Stimulated activated naive B cell treated with anti-CD40 and anti-IgM and Interleukin-4, amounts not matched to agents 10 μg/mL and 1 μg/mL and 100 μg/mL, for 72 hours (primary cell): ENCODE measurements around the gene CFAP45.
"Not testable (repeated sequence)": the region's sequence is repeated elsewhere in the genome, so short reads cannot be mapped to it uniquely, and the experiment has no call there.

Source experiments
- ATAC-seq, 2 donors: fragments of 150-1000 bp; cut with Tn5 transposase; replicated peaks; 2 replicates each; pipeline ENCODE4 v1.10.0; 2021; ENCODE audit warnings: moderate library complexity in 1 of 2
- DNase-seq: peaks from one replicate; pipeline ENCODE4 v3.0.0; 2021
- H3K27ac Mint-ChIP-seq: one replicate; pipeline ENCODE4 v1.8.0; 2022; ENCODE audit warnings: mild to moderate bottlenecking, mixed read lengths
- H3K27me3 Mint-ChIP-seq, 2 donors: one replicate each; pipeline ENCODE4 v1.8.0; 2022; ENCODE audit warnings: mixed read lengths in 2 of 2
- H3K36me3 Mint-ChIP-seq, 2 donors: one replicate each; pipeline ENCODE4 v1.8.0; 2022; ENCODE audit warnings: mixed read lengths in 2 of 2, mild to moderate bottlenecking in 1 of 2
- H3K4me1 Mint-ChIP-seq, 2 donors: one replicate each; pipeline ENCODE4 v1.8.0; 2022; ENCODE audit warnings: mixed read lengths in 2 of 2, mild to moderate bottlenecking in 1 of 2
- H3K4me3 Mint-ChIP-seq, 2 donors: one replicate each; pipeline ENCODE4 v1.8.0; 2022; ENCODE audit warnings: mild to moderate bottlenecking in 2 of 2, mixed read lengths in 2 of 2, moderate library complexity in 1 of 2
- H3K9me3 Mint-ChIP-seq, 2 donors: one replicate each; pipeline ENCODE4 v1.8.0; 2022; ENCODE audit warnings: mixed read lengths in 2 of 2, mild to moderate bottlenecking in 1 of 2

CFAP45 gene

DNA sequence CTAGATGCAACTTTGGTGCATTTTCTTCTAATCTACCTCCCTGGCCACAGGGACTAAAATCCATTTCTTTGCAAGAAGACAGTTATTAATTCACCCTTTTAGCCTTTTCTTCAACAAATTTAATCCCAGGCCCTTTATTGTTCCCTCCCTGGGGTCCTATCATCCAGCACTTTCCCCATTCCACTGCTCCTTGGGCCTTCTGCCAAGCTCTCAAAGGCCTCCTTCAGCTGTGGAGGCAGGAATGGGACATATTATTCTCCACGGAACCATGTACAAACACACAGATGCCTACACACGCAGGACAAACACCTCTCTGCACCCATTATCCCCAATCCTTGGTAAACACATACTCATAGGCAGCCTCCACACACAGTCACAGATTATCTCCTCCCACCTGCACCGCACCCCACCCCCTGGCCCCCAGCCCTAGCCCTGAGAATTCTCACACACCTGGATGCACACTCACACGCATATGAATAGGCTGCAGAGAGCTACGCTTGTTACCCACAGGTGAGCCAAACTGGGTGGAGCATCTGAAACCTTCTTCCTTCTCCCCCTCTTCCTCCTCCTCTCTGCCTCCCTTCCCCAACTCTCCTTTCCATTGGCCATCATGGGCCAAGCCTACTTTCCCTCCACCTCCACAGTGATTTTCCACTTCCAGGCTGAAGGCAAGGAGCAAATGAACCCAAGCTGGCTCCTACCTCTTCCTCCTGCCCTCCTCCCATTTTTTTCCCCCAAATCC, 13.7 kb upstream of the CFAP45 start:
- peaks cover 33 to 48% of the 10 kb centered on the region in 2 donors for H3K36me3 Mint-ChIP-seq
- H3K27ac Mint-ChIP-seq: peak overlapping the region; percentile 20
- H3K27me3 Mint-ChIP-seq: no peaks in the 10 kb centered on the region
- H3K4me3 Mint-ChIP-seq: no peak overlapping the region
- DNase-seq (no peak), ATAC-seq (no peak)
- H3K4me1 Mint-ChIP-seq: peaks cover 54 to 74% of the 10 kb centered on the region in 2 donors
- H3K9me3 Mint-ChIP-seq: no peaks in the 10 kb centered on the region

- Mint-ChIP-seq H3K4me1 (peaks cover 40 to 57% of the 10 kb centered on the region in 2 donors), H3K27ac (peak overlapping the region; percentile 95), H3K36me3 (peaks cover 17 to 32% of the 10 kb centered on the region in 2 donors), H3K27me3 (no peaks in the 10 kb centered on the region), H3K4me3 (no peak overlapping the region), H3K9me3 (no peaks in the 10 kb centered on the region)
- ATAC-seq: no peak
- DNase-seq: no peak
Measured at GRCh38 chr1:159911326-159912070, 11.5 kb upstream of the CFAP45 start.

DNA sequence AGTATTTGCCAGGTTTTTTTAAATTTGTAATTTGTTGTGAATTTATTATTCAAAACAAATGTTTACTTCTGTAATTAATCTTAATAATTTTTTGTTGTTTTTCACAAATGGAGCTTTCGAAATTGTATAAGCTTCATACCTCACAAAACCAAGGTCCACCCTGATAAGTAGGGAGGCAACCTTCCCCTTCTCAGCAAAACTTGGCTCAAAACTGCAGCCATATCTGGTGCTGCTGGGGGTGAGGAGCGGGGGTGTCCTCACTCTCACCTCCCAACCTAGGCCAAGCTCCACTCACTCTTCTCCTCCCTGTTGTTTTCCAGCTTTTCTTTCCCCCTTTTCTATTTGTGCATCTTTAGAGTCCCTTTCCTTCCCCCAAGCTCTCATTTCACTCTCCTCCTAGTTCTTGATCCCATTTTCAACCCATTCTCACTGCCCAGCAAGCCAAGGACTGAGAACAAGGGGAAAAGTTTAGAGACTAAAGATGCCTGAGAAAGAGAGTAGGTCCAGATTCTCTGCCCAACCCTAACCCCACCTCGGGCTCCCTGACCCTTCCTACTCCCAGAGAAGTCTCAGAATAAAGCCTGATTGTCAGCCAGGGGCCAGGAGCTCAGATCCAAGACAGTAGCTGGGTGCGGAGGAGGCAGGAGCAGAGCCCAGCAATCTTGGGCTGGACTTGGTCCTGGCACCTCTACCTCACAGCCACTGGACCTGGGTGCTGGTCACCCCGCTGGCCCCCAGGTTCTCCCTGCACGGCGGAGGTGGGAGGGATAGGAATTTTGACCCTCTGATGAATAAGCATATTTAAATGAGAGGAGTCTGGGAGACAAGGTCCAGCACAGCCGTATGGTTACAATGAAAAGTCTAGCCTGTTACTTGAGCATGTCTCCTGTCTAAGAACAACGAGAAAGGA, 8.3 kb upstream of the CFAP45 start:
- Mint-ChIP-seq H3K9me3 (peaks cover 0 to 2% of the 10 kb centered on the region in 2 donors), H3K27me3 (no peaks in the 10 kb centered on the region), H3K36me3 (peaks cover 3 to 7% of the 10 kb centered on the region in 2 donors), H3K27ac (peak overlapping the region; percentile 0), H3K4me3 (no peak overlapping the region), H3K4me1 (peaks cover 26 to 36% of the 10 kb centered on the region in 2 donors)
- no peak for DNase-seq
- ATAC-seq: no peak

- DNase-seq (no peak), ATAC-seq (no peak)
- H3K4me3 Mint-ChIP-seq: no peak overlapping the region
- no peaks in the 10 kb centered on the region for H3K27me3 Mint-ChIP-seq
- H3K9me3 Mint-ChIP-seq: peaks cover 0 to 2% of the 10 kb centered on the region in 2 donors
- H3K4me1 Mint-ChIP-seq: peaks cover 20 to 22% of the 10 kb centered on the region in 2 donors
- H3K27ac Mint-ChIP-seq: no peak overlapping the region
- no peaks in the 10 kb centered on the region for H3K36me3 Mint-ChIP-seq
Measured at GRCh38 chr1:159906960-159907359, 7.0 kb upstream of the CFAP45 start.

GRCh38 chr1:159904036-159904435, 4.1 kb upstream of the CFAP45 start:
- not testable (repeated sequence) for ATAC-seq, H3K27ac Mint-ChIP-seq, H3K4me3 Mint-ChIP-seq, DNase-seq, H3K36me3 Mint-ChIP-seq, H3K9me3 Mint-ChIP-seq, H3K27me3 Mint-ChIP-seq
- peaks cover 5 to 12% of the 10 kb centered on the region in 2 donors for H3K4me1 Mint-ChIP-seq

GRCh38 chr1:159902541-159902940, 2.6 kb upstream of the CFAP45 start:
- Mint-ChIP-seq H3K36me3 (peaks cover 0 to 3% of the 10 kb centered on the region in 2 donors), H3K27me3 (peaks cover 5 to 7% of the 10 kb centered on the region in 2 donors), H3K27ac (no peak overlapping the region), H3K9me3 (peaks cover 0 to 2% of the 10 kb centered on the region in 2 donors), H3K4me3 (no peak overlapping the region), H3K4me1 (peaks cover 12 to 25% of the 10 kb centered on the region in 2 donors)
- ATAC-seq (no peak), DNase-seq (no peak)

DNA sequence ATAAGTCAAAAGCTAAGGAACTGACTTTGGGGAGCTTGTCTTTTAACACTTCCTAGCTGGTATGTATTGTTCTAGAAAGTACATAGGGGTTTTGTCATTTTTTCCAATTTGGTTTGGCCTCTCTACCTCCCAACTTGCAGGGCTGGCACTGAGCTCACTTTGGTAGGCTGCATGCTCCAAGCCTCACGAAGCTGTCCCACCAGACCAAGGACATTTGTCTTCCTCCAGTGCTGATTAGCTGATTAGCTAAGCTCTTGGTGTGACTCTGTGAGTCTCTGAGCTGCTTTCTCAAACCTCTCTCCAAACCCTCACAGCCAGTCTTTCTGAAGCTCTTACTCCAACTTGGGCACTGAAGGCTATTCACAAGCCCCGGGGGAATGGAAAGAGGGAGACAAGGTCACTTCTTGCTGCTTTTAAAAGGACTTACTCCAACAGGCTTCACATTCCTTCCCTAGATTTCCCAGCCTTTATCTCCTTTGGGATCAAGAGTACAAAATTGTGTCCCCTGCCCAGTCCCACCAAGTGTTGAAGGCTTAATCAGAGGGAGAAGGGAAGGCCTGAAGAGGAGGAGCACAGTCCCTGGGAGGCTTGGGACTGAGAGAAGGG, 893 bp upstream of the CFAP45 start:
- ATAC-seq: no peak

GRCh38 chr1:159899634-159900033, 331 bp downstream of the CFAP45 start:
- not testable (repeated sequence) for H3K36me3 Mint-ChIP-seq, H3K4me3 Mint-ChIP-seq, ATAC-seq, DNase-seq, H3K9me3 Mint-ChIP-seq
- peak overlapping the region; percentile 73 for H3K27ac Mint-ChIP-seq
- peaks cover 12 to 25% of the 10 kb centered on the region in 2 donors for H3K4me1 Mint-ChIP-seq
- H3K27me3 Mint-ChIP-seq: peaks cover 5 to 13% of the 10 kb centered on the region in 2 donors

More for the DNA sequence above, 893 bp upstream of the CFAP45 start:
- no peak for DNase-seq
- Mint-ChIP-seq H3K27ac (no peak overlapping the region), H3K27me3 (peaks cover 5 to 13% of the 10 kb centered on the region in 2 donors), H3K4me1 (peaks cover 12 to 25% of the 10 kb centered on the region in 2 donors), H3K36me3 (peaks cover 0 to 3% of the 10 kb centered on the region in 2 donors), H3K9me3 (peaks cover 0 to 2% of the 10 kb centered on the region in 2 donors), H3K4me3 (no peak overlapping the region)

DNA sequence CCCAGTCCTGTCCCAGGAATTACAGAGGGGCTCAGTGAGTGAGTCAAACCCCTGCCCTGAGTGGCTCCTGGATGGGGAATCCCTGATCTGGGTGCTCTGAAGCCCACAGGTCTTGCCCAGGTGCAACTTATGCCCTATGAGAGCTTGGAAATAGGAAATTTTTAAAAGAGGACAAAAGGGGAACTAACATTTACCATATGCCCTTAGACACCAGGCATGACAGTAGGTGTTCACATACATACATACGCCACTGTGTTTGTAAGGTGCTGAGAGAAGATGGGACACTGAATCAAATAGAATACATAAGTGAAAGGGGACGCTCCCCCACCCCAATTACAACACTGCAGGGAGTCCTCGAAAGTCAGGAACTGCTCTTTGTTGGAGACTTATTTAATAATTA, 1.4 kb downstream of the CFAP45 start:
- no peak for DNase-seq
- Mint-ChIP-seq H3K27ac (peak overlapping the region; percentile 6), H3K4me1 (peaks cover 12 to 25% of the 10 kb centered on the region in 2 donors), H3K27me3 (peaks cover 5 to 13% of the 10 kb centered on the region in 2 donors), H3K36me3 (peaks cover 0 to 3% of the 10 kb centered on the region in 2 donors), H3K9me3 (peaks cover 0 to 2% of the 10 kb centered on the region in 2 donors), H3K4me3 (no peak overlapping the region)
- peak; percentile 80 to 81 for ATAC-seq

- H3K27me3 Mint-ChIP-seq: peaks cover 5 to 13% of the 10 kb centered on the region in 2 donors
- peaks cover 0 to 3% of the 10 kb centered on the region in 2 donors for H3K36me3 Mint-ChIP-seq
- DNase-seq (no peak), ATAC-seq (peak; percentile 56 to 60)
- H3K27ac Mint-ChIP-seq: no peak overlapping the region
- no peaks in the 10 kb centered on the region for H3K9me3 Mint-ChIP-seq
- H3K4me3 Mint-ChIP-seq: no peak overlapping the region
- peaks cover 12 to 25% of the 10 kb centered on the region in 2 donors for H3K4me1 Mint-ChIP-seq
Measured at GRCh38 chr1:159897962-159898361, 2.0 kb downstream of the CFAP45 start.

DNA sequence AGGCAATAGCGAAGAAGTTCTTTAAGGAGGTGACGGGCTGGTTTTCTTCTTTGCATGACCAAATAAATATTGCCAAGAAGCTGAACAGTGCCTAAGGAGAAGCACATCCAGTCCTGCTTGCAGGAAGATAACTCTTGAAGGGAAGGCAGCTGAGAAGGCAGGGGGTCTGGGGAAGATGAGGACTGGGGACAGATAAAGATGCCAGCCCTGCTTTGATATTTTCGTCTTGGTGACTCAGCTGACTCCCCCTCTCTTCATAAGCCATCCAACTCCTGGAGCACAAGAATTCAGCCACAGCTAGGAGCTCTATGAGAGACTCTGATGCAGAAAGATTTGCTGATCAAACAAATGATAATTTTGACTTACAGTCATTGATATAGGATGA, 3.4 kb downstream of the CFAP45 start:
- H3K36me3 Mint-ChIP-seq: peaks cover 0 to 3% of the 10 kb centered on the region in 2 donors
- no peak overlapping the region for H3K4me3 Mint-ChIP-seq
- peaks cover 14 to 29% of the 10 kb centered on the region in 2 donors for H3K4me1 Mint-ChIP-seq
- H3K9me3 Mint-ChIP-seq: no peaks in the 10 kb centered on the region
- H3K27ac Mint-ChIP-seq: no peak overlapping the region
- DNase-seq (no peak), ATAC-seq (no peak)
- peaks cover 5 to 13% of the 10 kb centered on the region in 2 donors for H3K27me3 Mint-ChIP-seq

- H3K27ac Mint-ChIP-seq: no peak overlapping the region
- peaks cover 0 to 3% of the 10 kb centered on the region in 2 donors for H3K36me3 Mint-ChIP-seq
- ATAC-seq (no peak), DNase-seq (no peak)
- peaks cover 16 to 34% of the 10 kb centered on the region in 2 donors for H3K4me1 Mint-ChIP-seq
- H3K4me3 Mint-ChIP-seq: no peak overlapping the region
- no peaks in the 10 kb centered on the region for H3K9me3 Mint-ChIP-seq
- peaks cover 5 to 13% of the 10 kb centered on the region in 2 donors for H3K27me3 Mint-ChIP-seq
Measured at GRCh38 chr1:159895836-159896545, 4.0 kb downstream of the CFAP45 start.

DNA sequence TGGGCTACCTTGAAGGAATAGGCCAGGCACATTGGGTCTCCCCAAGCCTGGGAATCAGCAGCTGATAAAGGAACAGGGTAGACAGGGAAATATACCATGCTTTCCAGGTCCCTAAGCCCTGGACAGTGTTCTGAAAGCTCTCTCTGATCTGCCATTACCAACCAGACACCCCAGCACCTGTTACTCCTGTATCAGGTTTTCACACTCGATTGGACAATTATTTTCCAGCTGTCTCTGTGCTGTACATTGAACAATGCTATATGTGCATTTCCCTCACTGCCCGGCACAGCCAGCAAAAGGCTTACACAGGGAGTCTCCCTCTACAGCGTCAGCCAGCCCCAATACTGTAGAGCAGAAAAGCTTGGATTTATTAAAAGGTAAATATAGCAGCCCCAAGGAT, 4.7 kb downstream of the CFAP45 start:
- no peak overlapping the region for H3K27ac Mint-ChIP-seq
- ATAC-seq: no peak
- H3K4me1 Mint-ChIP-seq: peaks cover 17 to 34% of the 10 kb centered on the region in 2 donors
- DNase-seq: no peak
- H3K4me3 Mint-ChIP-seq: no peak overlapping the region
- peaks cover 5 to 10% of the 10 kb centered on the region in 2 donors for H3K27me3 Mint-ChIP-seq
- no peaks in the 10 kb centered on the region for H3K9me3 Mint-ChIP-seq
- peaks cover 0 to 3% of the 10 kb centered on the region in 2 donors for H3K36me3 Mint-ChIP-seq
